ENCODE measurements around the gene HERC6.
A peak's percentile ranks its signal among the peaks of the same experiment; 100 is the strongest.
"Not testable (repeated sequence)": the region's sequence is repeated elsewhere in the genome, so short reads cannot be mapped to it uniquely, and the experiment has no call there.

The HERC6 gene

DNA sequence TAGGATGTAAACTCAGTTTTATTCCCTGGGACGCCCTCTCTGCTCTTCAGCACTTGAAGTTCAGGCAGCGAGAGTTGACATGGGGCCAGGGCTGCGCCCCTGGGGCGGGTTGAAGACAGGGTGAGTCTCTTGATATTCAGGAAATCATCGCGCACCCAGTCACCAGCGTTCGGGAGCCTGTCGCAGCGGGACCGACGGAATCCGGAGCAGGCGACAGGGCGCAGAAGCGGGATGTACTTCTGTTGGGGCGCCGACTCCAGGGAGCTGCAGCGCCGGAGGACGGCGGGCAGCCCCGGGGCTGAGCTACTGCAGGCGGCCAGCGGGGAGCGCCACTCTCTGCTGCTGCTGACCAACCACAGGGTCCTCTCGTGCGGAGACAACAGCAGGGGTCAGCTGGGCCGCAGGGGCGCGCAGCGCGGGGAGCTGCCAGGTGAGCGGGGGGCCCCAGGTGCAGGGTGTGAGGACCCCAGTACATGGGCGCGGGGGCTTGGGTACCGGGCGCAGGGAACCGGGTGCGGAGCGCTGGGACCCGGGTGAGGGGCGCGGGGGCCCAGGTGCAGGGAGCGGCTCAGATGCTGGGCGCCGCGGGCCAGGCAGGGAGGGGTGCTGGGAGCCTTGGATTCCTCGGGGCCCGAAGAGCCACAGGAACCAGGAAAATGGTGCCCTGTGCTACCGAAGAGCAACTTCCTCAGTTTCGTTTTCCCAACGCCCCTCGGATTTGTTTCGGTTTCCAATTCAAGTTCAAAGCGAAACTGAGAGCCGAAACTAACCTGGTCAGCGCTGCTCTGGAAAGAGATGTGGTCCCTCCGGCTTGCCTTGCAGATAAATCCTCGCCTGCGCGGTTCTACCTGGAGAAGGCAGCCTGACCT lies at the start of gene HERC6:
Gene HERC6 (plus strand): TSS at position 162 of the 869 bp plus-strand sequence. CDS start 70 bp downstream, at position 232.
- DNase-seq (ENCODE audit: extremely low spot score): peak; percentile 76
- POLR2A ChIA-PET: interaction anchor here (0.9 to 1.0 kb wide), 3 partner anchors 9 to 96 kb away, joined by 3 to 4 read pairs (median 4); partner anchors contain the start of gene HERC5
- TF ChIP-seq L3MBTL2 (conservative IDR thresholded peaks at IDR 0.05) (peak; percentile 34; the same call in 1 of the 2 replicates), ELF4 (IDR thresholded peaks at IDR 0.05) (no peak), FOXK2 (IDR thresholded peaks at IDR 0.05) (no peak)
- CTCF ChIA-PET: interaction anchor here (0.8 to 1.1 kb wide), 5 partner anchors 9 to 160 kb away, joined by 3 to 7 read pairs (median 4); partner anchors contain the start of gene HERC5

DNA sequence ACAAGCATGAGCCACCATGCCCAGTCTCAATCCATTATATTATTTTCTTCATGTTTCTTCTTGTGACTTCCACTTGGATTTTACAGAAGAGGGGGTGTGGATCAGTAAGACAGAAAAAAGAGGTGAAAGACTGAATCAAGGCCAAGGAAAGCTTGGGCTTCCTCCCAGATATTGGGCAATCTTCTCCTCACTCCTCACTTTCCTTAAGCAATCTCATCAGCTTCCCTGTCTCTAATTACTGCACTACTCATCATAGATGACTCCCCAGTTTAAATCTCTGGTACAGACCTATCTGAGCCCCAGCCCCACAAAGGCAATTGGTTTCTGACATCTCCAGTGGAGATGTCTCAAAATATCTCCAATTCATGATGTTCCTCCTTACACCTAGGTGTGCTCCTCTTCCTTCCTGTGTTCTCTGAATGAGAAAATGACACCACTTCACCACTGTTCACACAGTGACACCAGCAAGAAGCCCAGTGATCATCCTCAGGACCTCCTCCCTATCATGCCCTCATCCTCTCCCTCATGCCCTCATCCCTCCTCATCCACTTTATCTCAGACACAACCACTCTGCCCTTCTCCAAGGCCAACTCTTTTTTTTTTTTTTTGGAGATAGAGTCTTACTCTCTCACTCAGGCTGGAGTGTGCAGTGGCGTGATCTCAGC lies 44.8 kb upstream of the HERC6 start:
- POLR2A ChIA-PET: no interaction called here
- DNase-seq (ENCODE audit: extremely low spot score): no peak
- CTCF ChIA-PET: no interaction called here
- TF ChIP-seq CTBP1 (IDR thresholded peaks at IDR 0.05; ENCODE audit: borderline replicate concordance): no peak

DNA sequence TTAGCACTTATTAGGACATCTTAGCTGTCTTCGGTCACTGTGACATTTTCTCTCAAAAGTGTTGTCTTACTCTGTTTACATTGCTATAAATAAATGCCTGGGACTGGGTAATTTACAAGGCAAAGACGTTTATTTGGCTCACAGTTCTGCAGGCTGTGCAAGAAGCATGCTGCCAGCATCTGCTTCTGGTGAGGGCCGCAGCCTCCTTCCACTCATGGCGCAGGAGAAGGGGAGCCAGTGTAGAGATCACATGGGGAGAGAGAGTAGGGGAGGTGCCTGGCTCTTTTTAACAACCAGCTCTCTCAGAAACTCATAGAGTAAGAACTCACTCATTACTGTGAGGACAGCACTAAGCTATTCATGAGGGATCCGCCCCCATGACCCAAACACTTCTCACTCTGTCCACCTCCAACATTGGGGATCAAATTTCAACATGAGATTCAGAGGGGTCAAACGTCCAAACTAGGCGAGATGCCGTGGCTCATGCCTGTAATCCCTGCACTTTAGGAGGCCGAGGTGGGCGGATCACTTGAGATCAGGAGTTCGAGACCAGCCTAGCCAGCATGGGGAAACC lies 43.5 kb upstream of the HERC6 start:
- ChIA-PET POLR2A (interaction anchor here (1.2 kb wide), 1 partner anchor 51 kb away, joined by 4 read pairs; the partner anchor contains the start of gene PPM1K), CTCF (no interaction called here)
- TF ChIP-seq TARDBP (IDR thresholded peaks at IDR 0.05) (no peak), CTBP1 (IDR thresholded peaks at IDR 0.05; ENCODE audit: borderline replicate concordance) (no peak), FOXM1 (IDR thresholded peaks at IDR 0.05; ENCODE audit: borderline replicate concordance) (no peak), LEF1 (IDR thresholded peaks at IDR 0.05; ENCODE audit: borderline replicate concordance) (no peak)
- no peak for DNase-seq (ENCODE audit: extremely low spot score)

DNA sequence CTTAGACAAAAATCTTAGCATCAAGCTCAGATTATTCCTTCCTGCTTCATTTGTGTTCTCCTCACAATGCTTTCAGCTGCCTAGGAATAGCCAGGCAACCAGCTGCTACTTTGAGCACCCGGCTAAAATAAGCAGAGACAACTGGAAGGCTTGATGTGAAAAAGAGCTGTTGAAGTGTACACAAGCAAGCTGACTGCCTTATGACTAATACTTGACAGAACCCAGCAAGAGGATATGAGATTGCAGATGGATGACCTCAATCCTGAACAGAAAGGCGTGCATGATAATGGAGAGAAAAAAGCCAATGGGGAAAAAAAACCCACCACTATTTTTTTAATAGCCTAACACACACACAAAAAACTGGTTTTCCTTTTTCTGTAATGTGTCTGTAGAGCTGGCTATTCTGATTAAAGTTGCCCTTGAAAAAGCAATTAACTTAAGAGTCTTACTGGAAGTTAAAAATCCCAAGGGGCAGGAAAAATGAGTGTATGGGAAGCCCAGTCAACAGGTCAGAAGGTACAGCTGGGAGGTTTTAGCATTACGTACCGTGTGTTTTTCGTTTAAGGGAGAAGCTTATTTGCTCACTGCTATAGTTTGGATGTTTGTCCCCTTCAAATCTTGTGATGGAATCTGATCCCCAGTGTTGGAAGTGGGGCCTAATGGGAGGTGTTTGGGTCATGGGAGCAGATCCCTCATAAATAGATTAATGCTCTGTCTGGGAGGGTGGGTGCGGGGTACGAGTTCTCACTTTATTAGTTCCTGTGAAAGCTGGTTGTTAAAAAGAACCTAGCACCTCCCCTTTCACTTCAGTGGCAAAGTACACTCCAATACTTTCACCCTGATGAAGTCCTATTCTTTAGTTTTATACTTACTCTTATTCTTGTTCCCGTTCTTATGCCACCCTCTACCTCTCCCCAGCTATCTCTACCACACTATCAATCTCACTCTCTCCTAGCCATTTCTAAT lies 37.1 kb upstream of the HERC6 start:
- CTCF ChIA-PET: interaction anchor here (1.2 kb wide), 2 partner anchors 28 to 122 kb away, joined by 3 to 4 read pairs; no protein-coding TSS in a partner anchor
- DNase-seq (ENCODE audit: extremely low spot score): peak; percentile 11
- TF ChIP-seq L3MBTL2 (conservative IDR thresholded peaks at IDR 0.05) (no peak), BHLHE40 (IDR thresholded peaks at IDR 0.05; ENCODE audit: borderline replicate concordance) (no peak), TARDBP (IDR thresholded peaks at IDR 0.05) (no peak), ELF4 (IDR thresholded peaks at IDR 0.05) (no peak), SP1 (IDR thresholded peaks at IDR 0.05) (no peak), FOXK2 (IDR thresholded peaks at IDR 0.05) (no peak), LEF1 (IDR thresholded peaks at IDR 0.05; ENCODE audit: borderline replicate concordance) (no peak), FOXA1 (IDR thresholded peaks at IDR 0.05) (no peak), SUZ12 (IDR thresholded peaks at IDR 0.05) (no peak), ARNT (IDR thresholded peaks at IDR 0.05) (no peak), FOXM1 (IDR thresholded peaks at IDR 0.05; ENCODE audit: borderline replicate concordance) (no peak), HDGF (IDR thresholded peaks at IDR 0.05; ENCODE audit: borderline replicate concordance) (no peak), NFRKB (IDR thresholded peaks at IDR 0.05) (no peak), ZNF384 (IDR thresholded peaks at IDR 0.05) (no peak), CTBP1 (IDR thresholded peaks at IDR 0.05; ENCODE audit: borderline replicate concordance) (no peak)
- TF ChIP-seq, protein P1, sequence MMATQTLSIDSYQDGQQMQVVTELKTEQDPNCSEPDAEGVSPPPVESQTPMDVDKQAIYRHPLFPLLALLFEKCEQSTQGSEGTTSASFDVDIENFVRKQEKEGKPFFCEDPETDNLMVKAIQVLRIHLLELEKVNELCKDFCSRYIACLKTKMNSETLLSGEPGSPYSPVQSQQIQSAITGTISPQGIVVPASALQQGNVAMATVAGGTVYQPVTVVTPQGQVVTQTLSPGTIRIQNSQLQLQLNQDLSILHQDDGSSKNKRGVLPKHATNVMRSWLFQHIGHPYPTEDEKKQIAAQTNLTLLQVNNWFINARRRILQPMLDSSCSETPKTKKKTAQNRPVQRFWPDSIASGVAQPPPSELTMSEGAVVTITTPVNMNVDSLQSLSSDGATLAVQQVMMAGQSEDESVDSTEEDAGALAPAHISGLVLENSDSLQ (IDR thresholded peaks at IDR 0.05): no peak
- POLR2A ChIA-PET: interaction anchor here (0.8 to 2.3 kb wide), 3 partner anchors 57 to 182 kb away, joined by 3 to 9 read pairs (median 4); partner anchors contain the start of genes HERC5, PPM1K and PYURF

DNA sequence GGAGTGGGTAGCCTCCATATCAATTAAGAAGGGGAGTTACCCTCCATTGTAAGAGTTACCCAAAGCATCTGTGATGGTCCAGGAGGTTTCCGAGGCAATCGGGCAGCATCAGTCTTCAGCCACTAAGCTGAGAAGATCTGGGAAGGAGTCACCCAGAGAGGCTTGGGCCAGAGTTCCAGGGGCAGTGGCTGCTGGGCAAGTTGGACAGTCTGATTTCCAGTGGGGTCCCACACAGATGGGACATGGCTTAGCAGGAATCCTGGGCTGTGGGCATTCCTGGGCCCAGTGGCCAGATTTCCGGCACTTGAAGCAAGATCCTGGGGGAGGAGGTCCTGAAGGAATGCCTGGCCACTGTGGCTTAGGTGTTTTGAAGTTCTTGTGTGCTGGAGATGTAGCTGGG lies 31.8 kb upstream of the HERC6 start:
- DNase-seq (ENCODE audit: extremely low spot score); POLR2A ChIA-PET; CTCF ChIA-PET: not testable (repeated sequence)

DNA sequence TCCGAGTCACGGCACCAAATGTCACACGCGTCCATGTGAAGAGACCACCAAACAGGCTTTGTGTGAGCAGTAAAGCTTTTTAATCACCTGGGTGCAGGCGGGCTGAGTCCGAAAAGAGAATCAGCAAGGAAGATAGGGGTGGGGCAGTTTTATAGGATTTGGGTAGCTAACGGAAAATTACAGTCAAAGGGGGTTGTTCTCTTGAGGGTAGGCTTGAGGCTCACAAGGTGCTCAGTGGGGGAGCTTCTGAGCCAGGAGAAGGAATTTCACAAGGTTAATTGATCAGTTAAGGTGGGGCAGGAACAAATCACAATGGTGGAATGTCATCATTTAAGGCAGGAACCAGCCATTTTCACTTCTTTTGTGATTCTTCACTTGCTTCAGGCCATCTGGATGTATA lies 29.9 kb upstream of the HERC6 start:
- POLR2A ChIA-PET; DNase-seq (ENCODE audit: extremely low spot score); CTCF ChIA-PET: not testable (repeated sequence)

DNA sequence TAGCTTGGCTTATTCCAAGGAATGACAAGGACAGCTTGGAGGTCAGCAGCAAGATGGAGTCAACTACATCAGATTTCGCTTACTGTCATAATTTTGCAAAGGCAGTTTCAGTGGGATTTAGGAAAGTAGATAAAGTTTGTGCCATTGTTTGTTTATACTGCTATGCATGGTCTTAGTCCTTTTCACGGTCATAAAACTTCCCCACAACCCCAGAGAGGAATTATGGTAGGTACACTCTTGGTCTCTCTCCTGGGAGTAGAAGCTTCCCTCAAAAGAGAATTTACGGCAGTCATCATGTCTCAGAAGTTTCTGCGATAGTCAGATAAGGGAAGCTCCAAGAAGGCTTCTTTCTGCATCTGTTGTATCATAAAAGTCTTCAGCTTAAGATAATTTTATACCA lies 27.9 kb upstream of the HERC6 start:
- DNase-seq (ENCODE audit: extremely low spot score): no peak
- POLR2A ChIA-PET: no interaction called here
- TF ChIP-seq TARDBP (IDR thresholded peaks at IDR 0.05) (no peak), ARNT (IDR thresholded peaks at IDR 0.05) (no peak), CTBP1 (IDR thresholded peaks at IDR 0.05; ENCODE audit: borderline replicate concordance) (no peak), FOXK2 (IDR thresholded peaks at IDR 0.05) (no peak), FOXA1 (IDR thresholded peaks at IDR 0.05) (no peak), SP1 (IDR thresholded peaks at IDR 0.05) (no peak)
- CTCF ChIA-PET: interaction anchor here (0.6 kb wide), 2 partner anchors 30 to 132 kb away, joined by 3 read pairs; no protein-coding TSS in a partner anchor
